ENCODE data around the gene GDNF.

The GDNF gene

DNA sequence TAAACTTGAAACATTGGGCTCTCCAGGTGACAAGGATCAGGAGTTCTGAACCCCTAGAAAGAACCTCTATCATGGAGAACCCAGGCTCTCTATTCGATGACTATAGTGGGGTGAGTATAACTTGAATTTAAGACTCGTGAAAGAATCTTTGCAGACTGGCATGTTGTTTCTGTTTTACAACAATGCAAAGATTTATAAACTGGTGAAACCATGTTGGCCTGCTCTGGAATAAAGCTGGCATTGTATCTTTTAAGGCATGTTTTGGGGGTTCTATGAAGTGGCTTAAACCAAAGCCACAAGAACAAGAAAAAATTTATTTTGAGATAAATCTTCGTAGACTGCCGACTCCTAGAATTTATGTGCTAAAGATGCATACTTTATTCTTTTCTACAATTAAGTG lies 9.8 kb upstream of the GDNF start:
- TF ChIP-seq CTCF (IDR thresholded peaks at IDR 0.05; ENCODE audit: low read depth, low read length, missing control alignments) = no peak
- DNase-seq (ENCODE audit: extremely low read depth, low read depth) = no peak
- H3K4me3 ChIP-seq (replicated peaks; ENCODE audit: low read depth, low read length) = no peak overlapping the region

GRCh38 chr5:37847978-37848425 lies 8.2 kb upstream of the GDNF start:
- no peak overlapping the region for H3K4me3 ChIP-seq (replicated peaks; ENCODE audit: low read depth, low read length)
- peak; percentile 78 for DNase-seq (ENCODE audit: extremely low read depth, low read depth)
- no peak for TF ChIP-seq CTCF (IDR thresholded peaks at IDR 0.05; ENCODE audit: low read depth, low read length, missing control alignments)

DNA sequence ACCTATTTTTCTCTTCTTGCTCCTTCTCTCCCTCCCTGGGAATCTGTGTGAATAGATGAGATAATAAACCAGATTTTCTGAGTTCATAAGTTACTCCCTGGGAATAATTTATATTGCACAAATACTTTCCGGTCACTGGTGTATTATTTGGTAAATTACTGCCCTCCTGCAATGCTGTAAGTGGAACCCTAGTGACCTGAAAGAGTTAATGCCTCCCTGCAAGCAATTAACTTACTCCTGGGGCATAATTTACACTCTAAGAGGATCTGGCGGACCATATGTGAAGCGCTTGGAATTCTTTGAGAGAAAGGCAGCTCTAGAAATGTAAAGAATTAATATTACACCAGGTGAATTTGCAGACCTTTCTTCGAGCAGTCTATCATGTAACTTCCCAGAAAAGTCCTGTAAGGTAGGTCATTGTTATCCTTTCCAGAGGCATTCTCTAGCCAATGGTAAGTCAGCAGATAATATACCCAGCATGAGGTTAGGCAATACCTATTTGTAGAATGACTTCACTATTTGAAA lies 7.0 kb upstream of the GDNF start:
- no peak overlapping the region for H3K4me3 ChIP-seq (replicated peaks; ENCODE audit: low read depth, low read length)
- no peak for DNase-seq (ENCODE audit: extremely low read depth, low read depth)
- TF ChIP-seq CTCF (IDR thresholded peaks at IDR 0.05; ENCODE audit: low read depth, low read length, missing control alignments) = no peak

DNA sequence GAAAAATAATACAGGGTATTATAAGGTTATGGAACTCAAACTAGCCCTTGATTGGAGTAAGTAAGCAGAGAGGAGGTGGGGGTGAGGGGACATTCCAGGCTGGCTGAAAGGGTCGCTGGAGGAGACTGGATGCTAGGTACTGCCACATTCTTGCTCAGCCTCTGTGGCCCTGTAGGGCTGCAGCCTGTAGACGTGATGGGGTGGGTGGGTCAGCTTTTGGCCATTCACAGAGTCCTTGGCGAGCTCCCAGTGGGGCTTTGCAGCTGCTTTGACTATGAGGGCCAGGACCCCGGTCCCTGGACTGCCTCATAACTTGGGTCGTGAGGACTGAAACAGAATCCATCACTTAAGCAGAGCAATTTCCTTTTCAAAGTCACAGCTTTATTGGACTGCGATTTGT lies 4.2 kb upstream of the GDNF start:
- no peak overlapping the region for H3K4me3 ChIP-seq (replicated peaks; ENCODE audit: low read depth, low read length)
- no peak for DNase-seq (ENCODE audit: extremely low read depth, low read depth)
- no peak for TF ChIP-seq CTCF (IDR thresholded peaks at IDR 0.05; ENCODE audit: low read depth, low read length, missing control alignments)

DNA sequence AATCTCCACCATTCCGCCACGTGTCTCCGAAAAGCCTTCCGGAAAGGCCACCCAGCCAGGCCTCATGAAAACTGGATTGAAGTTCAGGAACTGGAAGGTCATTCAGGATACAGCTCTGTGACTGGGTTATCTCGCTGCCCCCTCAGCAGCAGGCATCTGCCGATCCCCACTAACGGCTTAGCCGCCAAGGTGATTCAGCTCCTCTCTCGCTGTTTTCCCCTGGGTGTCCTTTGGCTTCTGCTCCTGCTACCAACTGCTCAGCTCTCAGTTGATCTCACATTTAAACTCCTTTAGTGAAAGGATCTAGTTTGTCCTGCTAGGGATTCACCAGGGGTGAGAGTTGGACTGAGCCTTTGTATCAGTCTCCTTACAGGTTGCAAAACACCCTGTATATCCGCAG lies 2.2 kb upstream of the GDNF start:
- no peak for TF ChIP-seq CTCF (IDR thresholded peaks at IDR 0.05; ENCODE audit: low read depth, low read length, missing control alignments)
- H3K4me3 ChIP-seq (replicated peaks; ENCODE audit: low read depth, low read length) = no peak overlapping the region
- no peak for DNase-seq (ENCODE audit: extremely low read depth, low read depth)

DNA sequence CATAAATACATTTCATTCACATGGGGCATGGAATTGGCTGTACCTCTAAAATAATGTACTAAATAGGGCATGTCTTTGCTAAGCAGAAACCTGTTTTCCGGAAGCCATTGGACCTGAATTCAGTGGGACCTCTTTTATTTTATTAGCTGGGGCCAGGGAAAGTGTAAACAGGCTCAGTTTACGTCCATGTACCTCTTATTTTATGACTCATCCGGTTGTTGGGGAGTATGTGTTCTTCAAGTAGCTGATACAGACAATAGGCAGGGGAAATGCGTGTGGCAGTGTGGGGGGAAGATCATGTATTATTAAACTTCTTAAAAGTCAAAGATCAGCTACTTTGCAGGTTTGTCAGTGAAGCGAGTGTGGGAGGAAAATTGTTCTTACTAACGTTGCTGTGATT lies 1.4 kb upstream of the GDNF start:
- no peak for DNase-seq (ENCODE audit: extremely low read depth, low read depth)
- no peak overlapping the region for H3K4me3 ChIP-seq (replicated peaks; ENCODE audit: low read depth, low read length)
- no peak for TF ChIP-seq CTCF (IDR thresholded peaks at IDR 0.05; ENCODE audit: low read depth, low read length, missing control alignments)
